Loucy (cell line): ENCODE results near the gene LAMB1.

Source experiments
- CTCF ChIP-seq: fragments of 200-600 bp; sonication (generic); conservative IDR thresholded peaks from 2 replicates; pipeline ENCODE4 v1.5.1; 2014; ENCODE audit warnings: mild to moderate bottlenecking, antibody characterized with exemption, low read length
- EZH2phosphoT487 ChIP-seq: fragments of 200-600 bp; IDR thresholded peaks from 2 replicates; pipeline ENCODE4 v1.6.1; 2018; ENCODE audit warnings: antibody characterized with exemption, mild to moderate bottlenecking, moderate library complexity, borderline replicate concordance

- TF ChIP-seq EZH2phosphoT487 (no peak), CTCF (no peak)
Measured at GRCh38 chr7:107982042-107982840, 20.7 kb downstream of the LAMB1 start.
